GM06990 (cell line): ENCODE measurements around the gene ADK.

Source experiments
- DNase-seq: peaks from one replicate; pipeline ENCODE4 v3.0.0-alpha.2; 2011; ENCODE audit not compliant: insufficient read length; ENCODE audit errors: extremely low read depth
- H3K27me3 ChIP-seq: replicated peaks from 2 replicates; pipeline ENCODE4 v1.6.0; 2011; ENCODE audit warnings: low read length; ENCODE audit not compliant: control insufficient read depth, insufficient read depth
- H3K36me3 ChIP-seq: 2 replicates; pipeline ENCODE4 v1.5.1; 2011; ENCODE audit warnings: low read length; ENCODE audit not compliant: control insufficient read depth, insufficient read depth
- H3K4me3 ChIP-seq: replicated peaks from 2 replicates; pipeline ENCODE4 v1.5.1; 2011; ENCODE audit warnings: low read depth, mild to moderate bottlenecking, control low read depth, low read length
- TF ChIP-seq, protein P1 (sequence below): IDR thresholded peaks from 2 replicates; pipeline ENCODE4 v1.5.1; 2011; ENCODE audit warnings: low read length, control low read depth, mild to moderate bottlenecking, inconsistent platforms; ENCODE audit not compliant: insufficient read depth, poor library complexity, severe bottlenecking

Gene ADK

DNA sequence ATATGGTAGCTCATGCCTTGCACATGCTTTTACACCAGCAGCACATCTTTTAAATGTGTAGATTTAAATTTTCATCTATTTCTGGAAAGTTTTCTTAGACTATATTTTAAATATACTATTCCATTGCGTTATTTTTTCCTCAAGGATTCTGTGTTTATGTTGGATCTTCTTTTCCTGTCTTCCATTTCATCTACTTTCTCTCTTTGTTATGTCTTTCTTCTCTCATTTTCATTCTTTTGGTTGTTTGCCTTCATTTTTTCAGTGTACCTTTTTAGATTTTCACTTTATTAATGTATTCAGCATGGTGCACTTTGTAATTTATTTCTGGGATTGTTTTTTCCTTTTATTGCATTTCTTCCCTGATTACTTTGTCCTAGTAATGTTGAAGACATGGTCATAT lies 329.8 kb downstream of the ADK start:
- no peak for DNase-seq
- no peaks in the 10 kb centered on the region for H3K27me3 ChIP-seq
- TF ChIP-seq, protein P1, sequence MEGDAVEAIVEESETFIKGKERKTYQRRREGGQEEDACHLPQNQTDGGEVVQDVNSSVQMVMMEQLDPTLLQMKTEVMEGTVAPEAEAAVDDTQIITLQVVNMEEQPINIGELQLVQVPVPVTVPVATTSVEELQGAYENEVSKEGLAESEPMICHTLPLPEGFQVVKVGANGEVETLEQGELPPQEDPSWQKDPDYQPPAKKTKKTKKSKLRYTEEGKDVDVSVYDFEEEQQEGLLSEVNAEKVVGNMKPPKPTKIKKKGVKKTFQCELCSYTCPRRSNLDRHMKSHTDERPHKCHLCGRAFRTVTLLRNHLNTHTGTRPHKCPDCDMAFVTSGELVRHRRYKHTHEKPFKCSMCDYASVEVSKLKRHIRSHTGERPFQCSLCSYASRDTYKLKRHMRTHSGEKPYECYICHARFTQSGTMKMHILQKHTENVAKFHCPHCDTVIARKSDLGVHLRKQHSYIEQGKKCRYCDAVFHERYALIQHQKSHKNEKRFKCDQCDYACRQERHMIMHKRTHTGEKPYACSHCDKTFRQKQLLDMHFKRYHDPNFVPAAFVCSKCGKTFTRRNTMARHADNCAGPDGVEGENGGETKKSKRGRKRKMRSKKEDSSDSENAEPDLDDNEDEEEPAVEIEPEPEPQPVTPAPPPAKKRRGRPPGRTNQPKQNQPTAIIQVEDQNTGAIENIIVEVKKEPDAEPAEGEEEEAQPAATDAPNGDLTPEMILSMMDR: no peak

DNA sequence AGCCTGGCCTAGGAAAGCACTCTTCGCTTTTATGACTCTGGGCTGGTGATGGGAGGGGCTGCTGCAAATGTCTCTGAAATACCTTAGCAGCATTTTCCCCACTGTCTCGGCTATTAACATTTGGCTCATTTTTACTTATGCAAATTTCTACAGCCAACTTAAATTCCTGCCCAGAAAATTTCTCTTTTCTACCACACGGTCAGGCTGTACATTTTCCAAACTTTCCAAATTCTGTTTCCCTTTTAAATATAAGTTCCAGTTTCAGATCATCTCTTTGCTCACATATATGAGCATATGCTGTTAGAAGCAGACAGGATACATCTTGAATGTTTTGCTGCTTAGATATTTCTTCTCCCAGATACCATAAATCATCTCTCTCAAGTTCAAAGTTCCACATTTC lies 332.3 kb downstream of the ADK start:
- TF ChIP-seq, protein P1: no peak
- Histone ChIP-seq H3K36me3 (no peaks in the 10 kb centered on the region), H3K4me3 (no peak overlapping the region), H3K27me3 (no peaks in the 10 kb centered on the region)
- DNase-seq: no peak

More for the DNA sequence above, 329.8 kb downstream of the ADK start:
- no peak overlapping the region for H3K4me3 ChIP-seq
- no peaks in the 10 kb centered on the region for H3K36me3 ChIP-seq

DNA sequence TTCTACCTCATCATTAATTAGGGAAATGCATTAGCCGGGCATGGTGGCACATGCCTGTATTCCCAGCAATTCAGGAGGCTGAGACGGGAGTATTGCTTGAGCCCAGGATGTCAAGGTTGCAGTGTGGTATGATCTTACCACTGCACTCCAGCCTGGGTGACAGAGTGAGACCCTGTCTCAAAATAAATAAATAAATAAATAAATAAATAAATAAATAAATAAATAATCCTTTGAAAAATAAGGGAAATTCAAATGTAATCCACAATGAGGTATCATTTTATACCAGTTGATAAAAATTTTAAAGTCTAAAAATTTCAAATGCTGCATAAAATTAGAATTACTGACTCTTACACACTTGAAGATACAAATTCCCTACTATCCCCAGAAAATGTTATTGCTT lies 334.3 kb downstream of the ADK start:
- H3K4me3 ChIP-seq: no peak overlapping the region
- H3K36me3 ChIP-seq: no peaks in the 10 kb centered on the region
- no peak for DNase-seq
- TF ChIP-seq, protein P1: no peak
- no peaks in the 10 kb centered on the region for H3K27me3 ChIP-seq

DNA sequence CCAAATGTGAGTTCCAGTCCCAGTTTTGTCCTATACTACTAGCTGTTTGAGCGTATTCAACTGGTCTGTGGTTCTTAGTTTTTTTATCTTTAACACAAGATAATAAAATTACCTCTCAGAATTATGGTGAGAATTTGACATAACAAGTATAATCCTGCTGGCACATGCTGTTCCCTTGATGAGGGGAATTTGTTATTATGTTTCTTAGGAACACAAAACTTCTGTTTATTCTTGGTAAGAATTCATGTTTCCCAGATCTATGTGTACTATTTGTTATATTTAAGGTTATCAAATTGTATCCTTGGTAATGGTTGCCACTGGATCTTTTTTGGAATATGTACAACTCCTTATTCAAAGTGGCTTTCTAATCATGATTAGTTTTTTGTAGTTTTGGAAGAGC lies 335.6 kb downstream of the ADK start:
- Histone ChIP-seq H3K36me3 (no peaks in the 10 kb centered on the region), H3K4me3 (no peak overlapping the region), H3K27me3 (no peaks in the 10 kb centered on the region)
- no peak for DNase-seq
- TF ChIP-seq, protein P1: no peak

DNA sequence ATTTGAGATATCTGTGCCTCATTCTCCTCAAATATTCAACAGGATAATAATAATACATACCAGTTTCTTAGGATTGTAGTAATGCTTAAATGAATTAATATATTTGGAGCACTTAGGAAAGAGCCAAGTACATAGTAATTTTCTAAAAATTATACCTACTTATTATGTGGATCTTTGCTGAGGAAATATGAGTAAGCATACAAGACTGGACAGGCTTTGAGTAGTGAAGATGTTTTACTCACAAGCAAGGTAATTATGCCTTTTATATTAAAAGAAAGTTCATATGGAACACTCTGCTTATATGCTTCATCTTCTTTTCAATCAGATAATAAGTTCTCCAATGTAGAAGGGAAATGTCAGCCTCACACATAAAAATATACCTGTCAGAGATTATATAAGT lies 337.9 kb downstream of the ADK start:
- H3K27me3 ChIP-seq: no peaks in the 10 kb centered on the region
- TF ChIP-seq, protein P1: no peak

DNA sequence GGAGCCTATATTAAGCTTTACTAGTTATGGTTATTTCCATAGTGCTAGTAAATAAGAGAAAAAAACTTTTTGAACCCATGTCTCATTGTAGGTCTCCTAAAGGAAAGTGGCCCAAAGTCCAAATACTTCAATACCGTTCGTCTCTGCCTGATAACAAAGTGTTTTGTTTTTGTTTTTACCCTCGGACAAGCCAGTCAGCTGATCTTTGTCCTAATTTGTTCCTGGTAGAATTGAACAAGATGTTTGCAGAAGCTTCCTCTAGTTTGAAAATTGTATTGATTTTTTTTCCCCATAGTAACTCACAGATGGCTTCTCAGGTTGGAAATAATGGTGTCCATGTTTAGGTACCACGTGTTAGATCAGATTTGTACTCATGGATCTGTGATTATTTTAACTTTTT lies 339.5 kb downstream of the ADK start:
- TF ChIP-seq, protein P1: no peak
- Histone ChIP-seq H3K4me3 (no peak overlapping the region), H3K27me3 (no peaks in the 10 kb centered on the region), H3K36me3 (no peaks in the 10 kb centered on the region)
- DNase-seq: no peak

More for the DNA sequence above, 337.9 kb downstream of the ADK start:
- H3K36me3 ChIP-seq: no peaks in the 10 kb centered on the region
- DNase-seq: no peak
- H3K4me3 ChIP-seq: no peak overlapping the region
